ENCODE results near the gene NCOR1. TPM values are rescaled to one million over a fixed set of nuclear protein-coding genes. Genes with fewer than 3 reads are reported as not detected.

The NCOR1 gene
- polyA plus RNA-seq, 3 donors = 23.2 to 47.0 (median 37.9) TPM

DNA sequence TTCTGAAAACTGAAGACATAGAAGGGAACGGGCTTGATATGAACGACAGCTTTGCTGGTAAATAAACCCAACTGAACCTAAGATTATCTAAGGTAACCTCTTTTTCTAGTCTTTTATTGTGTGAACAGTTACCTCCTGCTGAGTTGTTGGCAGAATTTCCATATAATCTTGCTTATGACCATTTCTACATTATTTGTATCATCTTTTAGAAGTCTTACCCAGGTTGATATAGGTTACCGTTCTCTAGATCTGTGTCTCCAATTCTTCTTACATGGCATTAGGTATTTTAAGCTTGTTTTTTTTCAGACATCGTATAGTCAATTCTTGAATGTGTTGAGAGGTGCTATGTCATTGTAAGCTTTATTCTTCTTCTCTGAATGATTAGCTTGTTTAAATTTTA is 191.5 kb downstream of the NCOR1 start:
- H3K4me2 ChIP-seq (replicated peaks; ENCODE audit: extremely low read depth, low read length, poor library complexity, severe bottlenecking) = no peak overlapping the region
- H3K9ac ChIP-seq (ENCODE audit: insufficient read depth, low read length, poor library complexity, severe bottlenecking) = no peak overlapping the region
- TF ChIP-seq, protein P1, sequence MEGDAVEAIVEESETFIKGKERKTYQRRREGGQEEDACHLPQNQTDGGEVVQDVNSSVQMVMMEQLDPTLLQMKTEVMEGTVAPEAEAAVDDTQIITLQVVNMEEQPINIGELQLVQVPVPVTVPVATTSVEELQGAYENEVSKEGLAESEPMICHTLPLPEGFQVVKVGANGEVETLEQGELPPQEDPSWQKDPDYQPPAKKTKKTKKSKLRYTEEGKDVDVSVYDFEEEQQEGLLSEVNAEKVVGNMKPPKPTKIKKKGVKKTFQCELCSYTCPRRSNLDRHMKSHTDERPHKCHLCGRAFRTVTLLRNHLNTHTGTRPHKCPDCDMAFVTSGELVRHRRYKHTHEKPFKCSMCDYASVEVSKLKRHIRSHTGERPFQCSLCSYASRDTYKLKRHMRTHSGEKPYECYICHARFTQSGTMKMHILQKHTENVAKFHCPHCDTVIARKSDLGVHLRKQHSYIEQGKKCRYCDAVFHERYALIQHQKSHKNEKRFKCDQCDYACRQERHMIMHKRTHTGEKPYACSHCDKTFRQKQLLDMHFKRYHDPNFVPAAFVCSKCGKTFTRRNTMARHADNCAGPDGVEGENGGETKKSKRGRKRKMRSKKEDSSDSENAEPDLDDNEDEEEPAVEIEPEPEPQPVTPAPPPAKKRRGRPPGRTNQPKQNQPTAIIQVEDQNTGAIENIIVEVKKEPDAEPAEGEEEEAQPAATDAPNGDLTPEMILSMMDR (IDR thresholded peaks at IDR 0.05) = no peak
- H3K27ac Mint-ChIP-seq = peak overlapping the region in 1 of 7 donors; percentile 10
- H3K4me1 ChIP-seq (ENCODE audit: control insufficient read depth in 1 of 2, insufficient read depth in 2 of 2, low read length in 2 of 2) = no peaks in the 10 kb centered on the region
- H3K9me3 Mint-ChIP-seq = no peaks in the 10 kb centered on the region
- intact Hi-C loops (cut with micrococcal nuclease) = no loop called here
- H3K9me3 ChIP-seq (replicated peaks in 1 of 2; ENCODE audit: control insufficient read depth in 1 of 2, insufficient read depth in 1 of 2, low read length in 2 of 2) = no peaks in the 10 kb centered on the region
- H4K20me1 ChIP-seq (ENCODE audit: insufficient read depth, low read length) = peaks cover 18% of the 10 kb centered on the region
- H3K27me3 Mint-ChIP-seq (ENCODE audit: low read depth in 3 of 3) = no peaks in the 10 kb centered on the region
- H3K27me3 ChIP-seq (ENCODE audit: control insufficient read depth in 2 of 2, insufficient read depth in 2 of 2, low read length in 2 of 2) = no peaks in the 10 kb centered on the region
- no peak overlapping the region for H3K4me3 ChIP-seq (replicated peaks in 1 of 3; ENCODE audit: low read depth in 2 of 3, low read length in 3 of 3)
- no CpG with 5 or more reads among the region's 4 CpGs for WGBS (ENCODE audit: insufficient coverage)
- no peak for DNase-seq
- peaks cover 5% of the 10 kb centered on the region for H3K4me1 Mint-ChIP-seq
- no peak overlapping the region for H3K27ac ChIP-seq (ENCODE audit: low read depth in 1 of 2, low read length in 2 of 2)
- peaks cover 68 to 81% of the 10 kb centered on the region in 2 donors for H3K36me3 Mint-ChIP-seq
- H2AFZ ChIP-seq (ENCODE audit: insufficient read depth, low read depth, low read length, poor library complexity, severe bottlenecking) = no peak overlapping the region
- H3K36me3 ChIP-seq (replicated peaks in 1 of 2; ENCODE audit: control insufficient read depth in 1 of 2, insufficient read depth in 2 of 2, low read length in 2 of 2) = peaks cover 63 to 93% of the 10 kb centered on the region in 2 donors
- peaks cover 14% of the 10 kb centered on the region for H3K79me2 ChIP-seq (ENCODE audit: insufficient read depth, low read length)
- H3K4me3 Mint-ChIP-seq = no peak overlapping the region

DNA sequence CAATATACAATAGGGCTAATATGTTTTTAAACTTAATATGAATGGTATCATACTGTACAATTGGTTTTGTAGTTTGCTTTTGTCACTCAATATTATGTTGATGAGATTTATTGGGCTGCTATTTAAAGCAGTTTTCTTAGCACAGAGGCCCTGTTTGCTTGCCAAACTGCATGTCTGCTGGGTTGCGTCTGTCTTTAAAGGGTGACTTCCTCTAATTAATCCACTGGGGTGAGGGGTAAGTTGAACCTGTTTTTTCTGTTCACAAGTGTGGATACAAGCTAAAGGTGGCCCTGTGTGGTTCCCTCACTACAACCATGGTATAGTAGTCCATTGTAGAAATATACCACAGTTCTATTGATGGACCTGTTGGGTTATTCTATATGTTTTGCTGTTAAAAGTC is 196.0 kb downstream of the NCOR1 start:
- Histone ChIP-seq H4K20me1 (ENCODE audit: insufficient read depth, low read length) (peaks cover 9% of the 10 kb centered on the region), H3K9ac (ENCODE audit: insufficient read depth, low read length, poor library complexity, severe bottlenecking) (no peak overlapping the region), H3K36me3 (replicated peaks in 1 of 2; ENCODE audit: control insufficient read depth in 1 of 2, insufficient read depth in 2 of 2, low read length in 2 of 2) (peaks cover 32 to 83% of the 10 kb centered on the region in 2 donors), H3K4me2 (replicated peaks; ENCODE audit: extremely low read depth, low read length, poor library complexity, severe bottlenecking) (no peak overlapping the region), H3K9me3 (replicated peaks in 1 of 2; ENCODE audit: control insufficient read depth in 1 of 2, insufficient read depth in 1 of 2, low read length in 2 of 2) (no peaks in the 10 kb centered on the region), H3K27me3 (ENCODE audit: control insufficient read depth in 2 of 2, insufficient read depth in 2 of 2, low read length in 2 of 2) (no peaks in the 10 kb centered on the region), H3K27ac (ENCODE audit: low read depth in 1 of 2, low read length in 2 of 2) (no peak overlapping the region), H3K4me1 (ENCODE audit: control insufficient read depth in 1 of 2, insufficient read depth in 2 of 2, low read length in 2 of 2) (no peaks in the 10 kb centered on the region), H2AFZ (ENCODE audit: insufficient read depth, low read depth, low read length, poor library complexity, severe bottlenecking) (no peak overlapping the region), H3K4me3 (replicated peaks in 1 of 3; ENCODE audit: low read depth in 2 of 3, low read length in 3 of 3) (no peak overlapping the region), H3K79me2 (ENCODE audit: insufficient read depth, low read length) (peaks cover 18% of the 10 kb centered on the region)
- DNase-seq = no peak
- H3K9me3 Mint-ChIP-seq = no peaks in the 10 kb centered on the region
- TF ChIP-seq, protein P1 (IDR thresholded peaks at IDR 0.05) = no peak
- WGBS (ENCODE audit: insufficient coverage) = no CpG with 5 or more reads among the region's 1 CpG
- intact Hi-C loops (cut with micrococcal nuclease) = no loop called here
- H3K27ac Mint-ChIP-seq = no peak overlapping the region
- peaks cover 38 to 76% of the 10 kb centered on the region in 2 donors for H3K36me3 Mint-ChIP-seq
- no peak overlapping the region for H3K4me3 Mint-ChIP-seq
- H3K27me3 Mint-ChIP-seq (ENCODE audit: low read depth in 3 of 3) = no peaks in the 10 kb centered on the region
- H3K4me1 Mint-ChIP-seq = no peaks in the 10 kb centered on the region

Measured in CD14-positive monocyte (primary cell).